ENCODE data around the gene CFAP20DC.

- TF ChIP-seq CTCF (IDR thresholded peaks at IDR 0.05; ENCODE audit: low read length) (no peak), EZH2phosphoT487 (IDR thresholded peaks at IDR 0.05; ENCODE audit: low read length) (no peak), EZH2 (optimal IDR thresholded peaks at IDR 0.05; ENCODE audit: low read depth, low read length) (no peak)
Measured at GRCh38 chr3:58737644-58738043, 312.2 kb downstream of the CFAP20DC start.
